CD4-positive, alpha-beta T cell treated with Interleukin-15 for 4 hours (primary cell): Measurements from ENCODE around the gene TGFBRAP1.

Experiments
- DNase-seq: peaks from one replicate; pipeline ENCODE4 v3.0.0-alpha.2; 2020; ENCODE audit warnings: low spot score

TGFBRAP1 gene

DNA sequence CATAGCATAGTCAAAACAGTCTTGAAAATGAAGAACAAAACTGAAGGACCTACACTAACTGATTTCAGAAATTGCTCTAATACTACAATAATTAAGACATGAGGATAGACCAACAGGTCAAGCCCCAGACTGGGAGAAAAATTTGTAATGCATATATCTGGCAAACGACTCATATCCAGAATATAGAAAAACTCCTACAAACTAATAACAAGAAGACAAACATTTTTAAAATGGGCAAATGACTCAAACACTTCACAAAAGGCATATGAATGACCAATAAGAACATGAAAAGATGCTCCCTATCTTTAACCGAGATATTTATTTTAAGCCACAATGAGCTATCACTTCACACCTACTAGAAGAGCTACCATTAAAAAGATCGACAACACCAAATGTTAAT, 14.2 kb downstream of the TGFBRAP1 start:
- no peak for DNase-seq

DNA sequence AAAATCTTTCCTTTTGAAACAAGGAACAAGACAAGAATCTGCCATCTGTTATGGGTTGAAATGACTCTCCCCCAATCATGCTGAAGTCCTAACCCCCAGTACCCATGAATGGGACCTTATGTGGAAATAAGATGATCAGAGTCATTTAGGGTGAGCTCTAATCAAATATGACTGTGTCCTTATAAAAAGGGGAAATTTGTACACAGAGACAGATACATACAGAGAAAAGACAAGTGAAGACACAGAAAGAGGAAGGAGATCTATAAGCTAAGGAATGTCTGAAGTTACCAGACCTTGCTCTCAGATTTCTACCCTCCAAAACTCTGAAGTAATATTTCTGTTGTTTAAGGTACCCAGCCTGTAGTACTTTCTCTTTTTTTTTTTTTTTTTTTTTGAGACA, 15.7 kb downstream of the TGFBRAP1 start:
- no peak for DNase-seq

DNA sequence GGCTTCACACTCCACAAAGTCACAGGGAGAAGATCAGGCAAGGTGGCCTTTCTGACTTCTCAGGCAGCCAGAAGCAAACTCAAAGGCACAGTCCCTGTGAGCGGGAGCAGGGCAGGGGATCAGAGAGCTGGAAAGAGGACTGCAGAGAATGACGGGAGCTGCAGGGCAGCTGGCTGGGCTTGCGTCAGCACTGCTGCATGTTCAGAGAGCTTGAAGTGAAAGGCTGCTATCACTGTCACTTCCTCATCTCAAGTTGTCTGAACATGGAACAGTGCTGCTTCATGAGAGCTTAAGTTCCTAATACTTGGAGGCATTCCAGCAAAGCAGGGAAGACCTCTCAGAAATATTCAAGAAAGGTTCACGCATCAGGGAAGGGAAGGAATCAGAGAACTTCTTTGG, 20.4 kb downstream of the TGFBRAP1 start:
- no peak for DNase-seq

DNA sequence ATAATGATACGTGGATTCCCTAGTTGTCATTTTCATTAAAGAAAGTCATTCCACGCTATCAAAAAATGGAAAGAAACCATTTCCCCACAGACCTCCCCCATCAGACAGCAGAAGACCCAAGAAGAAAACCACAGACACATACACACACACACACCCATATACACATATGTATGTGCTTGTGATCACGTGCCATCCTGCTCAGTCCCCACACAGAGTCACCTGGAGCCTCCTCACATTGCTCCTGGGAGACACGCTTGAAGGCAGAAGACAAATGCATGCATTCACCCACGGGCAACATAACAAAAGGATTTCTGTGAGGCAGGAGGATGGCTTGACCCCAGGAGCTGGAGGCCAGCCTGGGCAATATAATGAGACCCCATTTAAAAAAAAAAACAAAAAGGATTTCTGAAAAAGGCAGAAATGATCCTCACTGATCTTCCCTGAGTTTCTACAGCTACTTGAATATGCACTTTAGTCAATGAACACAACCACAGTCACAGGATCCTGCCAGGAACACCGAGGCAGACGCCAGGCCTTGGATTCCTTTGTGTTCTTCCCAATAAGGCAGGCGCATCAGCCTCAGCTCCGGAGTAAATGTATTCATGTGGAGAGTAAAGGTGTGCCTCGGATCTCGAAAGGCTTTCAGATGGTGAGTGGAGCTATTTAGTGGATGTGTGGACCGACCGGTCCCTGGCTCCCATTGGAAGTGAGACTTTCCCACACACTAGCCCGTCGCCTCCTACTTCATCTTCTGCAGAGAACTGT, 21.0 kb downstream of the TGFBRAP1 start:
- no peak for DNase-seq

DNA sequence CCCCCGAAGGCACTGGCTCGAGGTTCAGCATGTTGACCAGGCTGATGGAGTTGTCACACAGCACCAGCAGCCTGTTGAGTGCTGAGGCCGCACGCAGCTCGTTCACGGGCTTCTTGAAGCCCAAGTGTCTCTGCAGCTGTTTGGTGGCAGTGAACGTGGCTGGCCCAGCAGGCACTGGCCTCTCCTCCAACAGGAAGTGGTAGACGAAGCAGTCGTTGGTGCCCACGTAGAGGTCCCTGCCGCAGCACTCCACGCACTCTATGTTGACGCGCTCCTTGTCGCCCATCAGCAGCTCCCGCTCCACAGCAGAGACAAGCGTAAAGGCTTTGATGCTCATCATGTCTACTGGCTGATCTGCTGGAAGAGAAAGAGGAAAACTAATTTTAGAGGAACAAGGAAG, 21.6 kb downstream of the TGFBRAP1 start:
- no peak for DNase-seq

DNA sequence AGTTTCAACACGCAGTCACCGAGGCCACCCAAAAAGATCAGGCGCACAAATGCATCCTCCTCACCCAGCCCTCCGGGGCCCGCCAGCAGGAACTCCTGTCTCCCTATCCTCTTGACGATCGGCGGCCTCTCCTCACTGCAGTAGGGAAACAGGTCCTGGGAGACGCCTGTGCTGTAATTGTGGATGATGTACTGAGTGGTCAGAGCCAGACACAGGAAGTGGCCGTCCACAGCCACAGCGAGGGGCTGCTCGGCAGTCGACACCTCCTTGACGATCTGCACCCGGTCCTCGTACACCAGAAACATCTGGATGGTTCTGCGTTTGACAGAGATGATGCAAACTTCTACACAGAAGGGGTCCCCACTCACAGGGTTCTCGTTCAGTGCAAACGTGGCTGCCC, 22.0 kb downstream of the TGFBRAP1 start:
- DNase-seq: no peak

DNA sequence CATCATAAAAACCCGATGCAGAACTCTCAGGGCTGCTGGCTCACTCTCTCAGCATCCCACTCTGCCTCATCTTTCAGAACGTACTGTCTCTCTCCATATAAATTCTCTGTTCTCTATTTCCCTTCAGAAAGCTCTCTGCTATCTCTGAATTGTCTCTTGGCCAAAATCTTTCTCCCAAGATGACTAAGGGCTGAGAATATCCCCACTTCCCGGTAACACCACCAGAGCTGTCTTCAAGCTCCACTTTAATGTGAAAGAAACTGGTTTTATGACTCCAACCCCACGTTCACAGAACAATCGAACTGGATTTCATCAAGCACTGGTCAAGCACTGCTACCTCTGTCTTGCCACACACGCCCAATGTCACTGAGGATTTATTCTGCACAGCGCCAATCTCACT, 22.4 kb downstream of the TGFBRAP1 start:
- no peak for DNase-seq

DNA sequence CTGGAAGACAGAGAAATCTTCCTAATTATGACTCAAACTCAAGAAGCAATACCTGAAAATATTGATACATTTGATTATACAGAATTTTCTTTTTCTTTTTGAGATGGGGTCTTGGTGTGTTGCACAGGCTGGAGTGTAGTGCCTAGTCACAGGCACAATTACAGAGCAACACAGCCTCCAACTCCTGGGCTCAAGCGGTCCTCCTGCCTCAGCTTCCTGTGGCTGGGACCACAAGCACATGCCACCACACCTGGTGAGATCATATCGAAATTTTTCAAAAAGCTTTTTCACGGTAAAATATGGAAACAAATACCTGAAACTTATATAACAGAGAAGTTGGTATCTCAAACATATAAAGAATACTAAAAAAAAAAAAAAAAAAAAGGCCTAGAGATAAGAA, 27.9 kb downstream of the TGFBRAP1 start:
- no peak for DNase-seq

DNA sequence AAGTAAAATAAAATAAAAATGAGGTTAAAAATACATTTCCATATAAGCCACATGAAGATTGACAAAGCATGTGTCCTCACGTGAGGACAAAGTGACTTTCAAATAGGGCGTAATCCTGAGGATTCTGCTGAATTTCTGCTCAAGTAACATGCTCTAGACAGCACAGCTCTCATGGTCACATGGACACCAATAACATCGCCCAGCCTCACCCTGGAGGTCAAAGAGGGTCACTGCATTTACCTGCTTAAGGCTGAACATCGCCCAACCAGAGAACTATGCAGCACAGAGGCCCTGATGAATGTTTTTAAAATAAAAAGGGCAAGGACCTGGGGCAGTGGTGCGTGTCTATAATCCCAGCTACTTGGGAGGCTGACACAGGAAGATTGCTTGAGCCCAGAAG, 30.2 kb downstream of the TGFBRAP1 start:
- DNase-seq: no peak

DNA sequence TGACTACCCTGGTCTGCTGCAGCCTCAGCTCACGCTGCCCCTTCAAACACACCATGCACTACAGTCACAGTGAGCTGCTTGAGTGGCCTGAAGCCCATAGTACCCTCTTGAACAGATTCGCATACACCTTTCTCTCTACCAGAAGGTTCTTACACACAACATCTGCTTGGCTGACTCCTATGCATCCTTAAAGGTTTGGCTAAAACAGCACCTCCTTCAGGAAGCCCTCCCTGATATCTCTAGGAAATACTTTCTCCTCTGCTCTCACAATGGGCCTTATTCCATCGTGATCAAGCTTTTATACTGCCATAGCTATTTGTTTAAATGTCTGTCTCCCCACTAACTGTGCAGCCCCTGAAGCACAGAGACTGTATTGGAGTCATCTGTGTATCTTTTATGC, 31.5 kb downstream of the TGFBRAP1 start:
- no peak for DNase-seq

DNA sequence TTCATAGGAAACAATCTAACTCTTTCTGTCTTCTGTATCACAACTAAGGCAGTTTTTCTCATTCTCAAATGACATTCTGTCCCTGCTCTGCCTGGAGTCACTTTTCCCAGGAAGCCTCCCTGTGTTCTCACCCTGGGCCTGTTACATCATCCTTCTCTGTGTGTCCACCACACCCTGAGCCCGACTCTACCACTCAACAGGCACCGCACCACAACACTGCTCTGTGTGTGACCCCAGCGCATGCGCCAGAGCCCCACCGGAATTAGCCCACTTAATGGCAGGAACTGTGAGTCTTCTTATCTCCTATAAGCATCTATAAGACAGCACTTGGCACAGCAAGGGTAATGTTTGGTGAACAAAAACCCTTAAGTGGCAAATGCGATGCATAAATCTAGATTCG, 32.3 kb downstream of the TGFBRAP1 start:
- no peak for DNase-seq

DNA sequence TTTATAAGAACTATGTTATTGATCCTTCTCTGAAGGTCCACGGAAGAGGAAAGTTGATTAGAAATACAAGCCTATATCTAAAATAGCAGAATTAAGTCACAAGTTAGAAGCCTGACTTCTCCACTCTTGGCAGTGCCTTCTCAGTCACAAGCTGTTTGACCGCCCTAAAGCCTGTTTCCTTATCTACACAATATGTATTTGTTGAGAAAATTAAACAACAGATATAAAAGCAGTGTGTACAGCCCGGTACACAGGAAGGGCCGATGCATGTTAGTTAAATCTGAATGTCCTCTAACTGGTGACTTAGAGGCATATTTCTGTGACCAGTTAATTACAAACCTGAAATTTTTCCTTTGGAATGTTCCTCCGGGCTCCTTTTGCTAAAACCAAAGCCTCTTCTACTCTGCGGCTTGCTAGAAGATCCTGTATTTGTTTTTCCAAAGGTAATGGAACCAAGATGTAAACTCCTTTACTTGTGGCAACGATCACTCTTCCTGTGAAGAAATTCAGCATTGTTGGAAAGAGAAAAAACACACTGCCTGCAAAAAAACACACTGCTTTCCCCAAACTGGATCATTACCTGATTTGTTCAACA, 33.4 kb downstream of the TGFBRAP1 start:
- DNase-seq: no peak

DNA sequence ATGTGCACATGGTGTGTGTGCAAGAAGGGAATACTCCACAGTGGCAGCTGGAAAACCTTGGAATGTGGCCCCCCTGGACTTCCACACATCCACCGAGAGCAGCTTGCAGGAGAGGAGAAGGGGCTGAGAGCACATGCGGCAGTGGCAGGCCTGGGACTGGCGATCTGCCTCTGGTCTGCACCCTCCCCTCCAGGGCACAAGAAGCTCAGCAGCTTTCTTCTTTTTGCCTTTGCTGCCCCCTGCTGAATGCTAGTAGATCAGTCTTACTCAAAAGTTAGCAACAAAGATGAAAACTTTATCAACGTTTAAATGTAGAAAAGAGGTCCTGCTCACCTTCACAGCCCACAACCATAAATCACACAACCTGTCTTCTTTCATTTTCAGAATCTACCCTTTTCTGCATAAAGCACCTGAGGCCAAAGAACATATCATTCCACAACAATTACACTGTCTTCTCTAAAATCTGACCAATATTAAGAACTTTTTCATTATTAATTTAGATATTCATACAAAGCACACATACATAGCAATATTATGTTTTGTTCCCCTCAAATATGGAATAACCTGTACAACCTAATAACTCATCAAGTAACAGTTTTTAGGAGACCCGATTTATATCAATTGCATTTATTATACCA, 34.6 kb downstream of the TGFBRAP1 start:
- DNase-seq: no peak

DNA sequence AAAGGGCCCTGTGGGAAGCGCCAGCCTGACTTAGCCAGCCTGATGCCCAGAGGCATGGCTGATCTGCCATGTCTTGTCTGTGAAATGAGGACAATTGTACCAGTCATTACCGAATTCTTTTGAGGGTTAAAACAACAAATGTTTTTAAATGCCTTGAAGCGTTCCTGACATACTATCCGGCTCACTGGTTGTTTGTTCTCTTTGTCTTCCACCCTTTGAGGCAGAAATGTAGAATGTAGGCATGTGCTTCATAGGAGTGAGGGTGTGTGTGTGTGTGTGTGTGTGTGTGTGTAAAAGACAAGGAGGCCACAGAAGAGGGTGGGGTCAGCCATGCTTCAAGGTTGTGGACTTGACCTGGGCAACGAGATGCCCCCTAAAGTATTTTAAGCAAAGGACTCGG, 35.5 kb downstream of the TGFBRAP1 start:
- DNase-seq: no peak

DNA sequence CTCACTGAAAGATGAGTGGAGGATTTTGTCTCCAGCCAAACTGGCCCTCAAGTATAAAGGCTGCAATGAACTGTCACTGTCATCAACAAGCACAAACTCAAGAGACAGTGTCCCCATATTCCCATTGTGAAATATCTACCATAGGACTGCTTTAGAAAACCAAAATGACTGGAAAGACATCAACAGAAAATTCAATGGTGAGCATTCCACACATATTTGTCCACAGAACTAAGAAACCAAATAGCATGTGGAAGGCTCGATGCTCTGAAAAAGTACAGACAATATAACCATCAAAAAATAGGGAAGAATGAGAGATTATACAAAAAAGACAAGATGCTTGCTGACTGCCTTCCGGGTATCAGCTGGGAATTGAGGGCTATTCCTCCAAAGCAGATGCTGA, 37.6 kb downstream of the TGFBRAP1 start:
- no peak for DNase-seq

DNA sequence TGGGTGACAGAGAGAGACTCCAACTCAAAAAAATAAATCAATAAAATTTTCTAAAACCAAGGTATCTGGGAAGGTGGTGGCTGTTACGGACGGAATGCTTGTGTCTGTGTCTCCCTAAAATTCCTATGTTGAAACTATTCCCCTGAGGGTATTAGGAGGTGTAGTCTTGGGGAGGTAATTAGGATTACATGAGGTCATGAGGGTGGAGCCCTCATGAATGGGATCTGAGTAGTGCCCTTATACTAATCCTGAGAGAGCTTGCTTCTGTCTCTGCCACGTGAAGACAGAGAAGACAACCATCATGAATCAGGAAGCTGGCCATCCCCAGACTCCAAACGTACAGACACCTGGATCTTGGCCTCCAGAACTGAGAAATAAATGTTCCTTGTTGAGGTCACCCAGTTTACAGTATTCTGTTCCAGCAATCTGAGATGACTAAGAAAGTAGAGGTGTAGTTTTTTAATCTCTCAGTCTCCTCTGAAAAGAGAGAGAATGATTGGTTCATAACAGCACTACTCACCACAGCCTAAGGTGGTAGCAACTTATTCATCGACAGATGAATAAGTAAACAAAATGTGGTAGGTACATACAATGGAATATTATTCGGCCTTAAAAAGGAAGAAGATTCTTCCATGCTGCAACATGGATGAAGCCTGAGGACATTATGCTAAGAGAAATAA, 38.4 kb downstream of the TGFBRAP1 start:
- no peak for DNase-seq

DNA sequence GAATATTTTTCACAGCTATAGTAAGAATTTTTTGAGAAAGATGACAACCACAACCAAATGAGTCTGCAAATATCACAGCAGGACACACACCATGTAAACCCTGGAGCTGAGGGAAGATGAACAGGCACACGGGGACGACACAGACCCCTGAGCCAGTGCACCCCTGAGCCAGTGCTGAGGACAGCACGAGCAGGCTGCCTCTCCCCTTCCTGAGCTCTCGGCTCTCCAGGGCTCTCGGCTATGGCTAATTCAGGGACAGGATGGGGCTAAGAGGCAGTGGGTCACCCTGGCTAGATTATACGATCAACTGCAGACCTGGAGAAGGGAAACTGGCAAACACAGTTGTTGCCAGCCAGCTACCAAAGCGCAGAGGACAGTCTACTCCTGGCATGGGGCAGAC, 41.4 kb downstream of the TGFBRAP1 start:
- DNase-seq: no peak

DNA sequence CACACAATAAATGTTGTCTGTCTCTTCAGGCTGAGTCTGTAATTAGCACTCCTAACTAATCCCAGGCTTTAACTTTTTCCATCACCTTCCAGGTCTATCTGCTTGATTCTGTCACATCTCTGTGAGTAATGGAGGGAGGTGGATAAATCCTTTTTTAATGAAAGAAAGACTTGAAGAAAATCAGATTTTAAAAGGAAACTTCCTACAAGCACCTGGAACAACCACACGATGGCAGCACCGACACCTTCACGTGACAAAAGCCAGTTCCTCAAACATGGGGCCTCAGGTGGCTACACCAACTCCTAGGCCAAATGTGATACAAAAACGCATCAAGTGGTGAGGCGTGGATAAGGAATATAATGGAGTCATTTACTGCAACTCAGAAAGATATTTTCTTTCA, 41.8 kb downstream of the TGFBRAP1 start:
- DNase-seq: no peak

DNA sequence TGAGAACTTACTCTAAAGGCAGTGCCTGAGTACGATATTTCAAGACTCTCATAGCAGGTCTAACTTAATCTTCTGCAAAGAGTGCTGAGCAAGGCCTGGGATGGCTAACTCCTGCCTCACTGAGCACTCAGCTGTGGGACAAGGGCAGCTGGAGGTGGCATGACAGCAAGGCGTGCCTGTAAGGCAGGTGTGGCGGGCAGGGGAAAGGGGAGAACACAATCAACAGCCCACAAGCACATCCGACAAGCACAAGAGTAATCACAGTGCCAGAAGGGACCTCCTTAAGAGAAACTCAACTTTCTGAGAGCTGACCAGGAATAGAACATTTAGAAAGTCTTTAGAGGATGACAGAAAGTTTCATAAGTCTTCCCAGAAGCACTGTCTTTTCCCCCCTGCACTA, 46.0 kb downstream of the TGFBRAP1 start:
- no peak for DNase-seq

DNA sequence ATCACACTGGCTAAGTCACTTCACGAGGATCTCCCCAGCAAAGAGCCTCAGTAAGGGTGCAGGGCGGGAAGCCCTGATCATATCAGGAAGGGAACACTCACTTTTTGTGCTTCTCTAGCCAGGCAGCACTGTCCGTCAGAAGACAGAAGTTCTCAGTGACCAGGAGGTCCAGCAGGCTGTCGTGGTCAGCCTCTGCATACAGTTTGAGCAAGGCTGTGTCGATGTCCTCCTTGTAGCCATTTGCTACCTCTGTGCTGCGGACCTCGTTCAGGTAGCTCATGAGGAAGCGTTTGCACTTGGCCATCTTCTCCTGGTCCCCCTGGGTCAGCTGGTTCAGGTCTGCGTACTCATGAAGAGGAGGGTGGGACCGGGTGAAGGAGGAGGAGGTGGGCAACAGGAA, 49.3 kb downstream of the TGFBRAP1 start:
- no peak for DNase-seq

DNA sequence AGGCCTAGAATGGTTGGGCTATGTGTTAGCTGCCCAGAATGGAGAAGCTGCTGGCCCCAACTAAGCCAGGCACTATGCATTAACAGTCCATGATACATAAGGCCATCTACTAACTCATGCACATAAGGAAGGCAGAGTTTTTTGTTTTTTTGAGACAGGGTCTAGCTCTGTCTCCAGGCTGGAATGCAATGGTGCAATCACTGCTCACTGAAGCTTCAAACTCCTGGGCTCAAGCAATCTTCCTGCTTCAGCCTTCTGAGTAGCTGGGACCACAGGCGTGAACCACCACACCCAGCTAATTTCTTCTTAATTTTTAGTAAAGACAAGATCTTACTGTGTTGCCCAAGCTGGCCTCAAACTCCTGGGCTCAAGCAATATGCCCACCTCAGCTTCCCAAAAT, 50.4 kb downstream of the TGFBRAP1 start:
- no peak for DNase-seq

DNA sequence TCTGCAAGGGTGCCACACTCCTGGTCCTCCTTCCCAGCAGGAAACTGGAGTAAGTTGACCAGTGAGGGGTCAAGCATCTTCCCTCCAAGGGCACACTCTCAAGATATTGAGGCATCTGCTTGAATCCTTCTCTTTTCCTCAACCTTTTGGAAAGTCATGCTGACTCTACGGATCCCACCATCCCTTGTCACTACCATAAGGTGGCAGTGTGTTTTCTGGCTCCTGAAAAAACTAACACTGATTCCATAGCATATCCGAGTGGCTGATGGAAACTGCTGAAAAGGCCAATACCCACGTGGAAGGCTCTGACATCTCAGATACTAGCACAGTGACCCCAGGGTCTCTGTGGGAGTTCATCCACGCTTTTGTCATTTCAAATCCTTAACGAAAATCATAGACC, 50.9 kb downstream of the TGFBRAP1 start:
- no peak for DNase-seq

DNA sequence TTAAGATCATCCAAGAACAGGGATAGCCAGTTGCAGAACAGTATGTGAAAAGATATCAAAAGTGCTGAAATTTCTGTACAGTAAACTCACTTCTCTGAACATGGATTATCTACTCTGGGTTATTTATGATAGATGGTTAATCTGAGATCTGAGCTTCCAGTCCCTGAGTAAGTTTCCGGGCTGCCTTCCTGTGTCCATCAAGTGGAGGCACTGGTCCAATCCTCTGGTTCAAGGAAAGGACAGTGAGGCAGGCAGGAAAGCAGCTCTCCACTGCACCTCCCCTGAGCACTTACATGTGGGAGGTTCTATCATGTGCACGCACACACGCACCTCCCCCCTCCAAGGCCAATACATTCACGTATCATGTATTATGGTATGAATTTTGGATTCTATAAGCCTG, 55.5 kb downstream of the TGFBRAP1 start:
- DNase-seq: no peak
